Stimulated activated CD4-positive, alpha-beta T cell treated with anti-CD3 and anti-CD28 coated beads, TNF-alpha, amount 100 ng/mL, for 1 hour (primary cell): ENCODE measurements around the gene TRNAU1AP.
"Not testable (repeated sequence)": the region's sequence is repeated elsewhere in the genome, so short reads cannot be mapped to it uniquely, and the experiment has no call there.

Source experiments
- DNase-seq, 3 donors: peaks; one replicate each; pipeline ENCODE4 v3.0.0-alpha.2; 2020; ENCODE audit warnings: low read depth in 3 of 3, low spot score in 1 of 3

The TRNAU1AP gene

DNA sequence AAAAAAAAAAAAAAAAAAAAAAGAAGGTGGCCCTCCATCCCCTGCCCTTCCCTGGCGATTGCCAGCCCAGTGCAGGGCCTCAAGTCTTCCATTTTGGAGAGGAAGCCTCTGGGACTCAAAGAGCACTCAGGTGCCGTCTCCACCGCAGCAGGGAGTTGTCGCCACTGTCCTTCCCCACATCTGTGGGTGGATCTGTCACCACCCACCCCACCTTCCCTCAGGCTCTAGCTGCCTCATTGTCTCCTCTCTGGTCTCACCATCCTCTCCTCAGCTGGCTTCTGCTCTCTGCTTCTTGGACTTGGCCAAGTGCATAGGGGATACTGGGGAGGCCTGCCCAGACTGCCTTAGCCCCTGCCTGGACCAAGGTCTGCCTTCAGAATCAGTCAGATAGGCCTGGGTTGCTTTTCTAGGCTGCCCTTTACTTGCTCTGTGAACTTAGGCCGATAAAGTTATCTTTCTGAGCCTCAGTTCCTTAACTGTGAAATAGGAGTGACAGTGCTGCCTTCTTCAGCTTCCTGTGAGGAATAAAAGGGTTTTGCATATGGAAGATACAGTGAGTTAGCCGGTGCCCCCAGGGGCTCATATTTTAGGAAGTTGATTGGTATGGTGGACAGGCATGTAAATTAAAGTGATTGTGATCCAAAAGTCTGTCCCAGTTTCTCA is 31.3 kb upstream of the TRNAU1AP start:
- no peak for DNase-seq

DNA sequence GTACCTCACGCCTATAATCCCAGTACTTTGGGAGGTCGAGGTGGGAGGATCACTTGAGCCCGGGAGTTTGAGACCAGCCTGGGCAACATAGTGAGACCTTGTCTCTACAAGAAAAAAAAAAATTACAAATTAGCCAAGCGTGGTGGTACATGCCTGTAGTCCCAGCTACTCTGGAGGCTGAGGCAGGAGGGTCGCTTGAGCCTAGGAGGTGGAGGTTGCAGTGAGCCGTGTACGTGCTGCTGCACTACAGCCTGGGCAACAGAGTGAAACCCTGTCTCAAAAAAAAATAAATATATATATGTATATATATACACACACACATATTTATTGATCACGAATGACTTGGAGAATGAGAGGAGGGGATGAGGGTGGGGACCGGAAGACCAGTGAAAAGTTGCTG is 30.3 kb upstream of the TRNAU1AP start:
- not testable (repeated sequence) for DNase-seq

DNA sequence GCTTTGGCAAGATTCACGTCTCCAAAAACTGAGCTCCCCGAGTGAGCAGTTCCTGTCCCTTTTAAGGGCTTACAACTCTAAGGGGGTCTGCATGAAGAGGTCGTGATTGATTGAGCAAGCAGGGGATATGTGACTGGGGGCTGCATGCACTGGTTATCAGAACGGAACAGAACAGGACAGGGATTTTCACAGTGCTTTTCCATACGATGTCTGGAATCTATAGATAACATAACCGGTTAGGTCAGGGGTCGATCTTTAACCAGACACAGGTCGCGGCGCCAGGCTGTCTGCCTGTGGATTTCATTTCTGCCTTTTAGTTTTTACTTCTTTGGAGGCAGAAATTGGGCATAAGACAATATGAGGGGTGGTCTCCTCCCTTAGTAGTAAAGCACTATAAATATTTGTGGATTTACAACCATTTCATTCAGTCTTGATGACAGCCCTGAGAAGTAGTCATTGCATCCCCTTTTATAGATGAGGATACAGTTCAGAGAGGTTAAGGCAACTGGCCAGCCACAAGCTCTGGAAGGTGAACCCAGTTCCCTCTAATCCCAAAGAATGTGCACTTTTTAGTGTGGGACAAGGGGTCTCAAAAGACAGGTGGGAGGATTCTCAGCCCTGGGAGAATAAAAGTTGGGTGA is 27.8 kb upstream of the TRNAU1AP start:
- not testable (repeated sequence) for DNase-seq

DNA sequence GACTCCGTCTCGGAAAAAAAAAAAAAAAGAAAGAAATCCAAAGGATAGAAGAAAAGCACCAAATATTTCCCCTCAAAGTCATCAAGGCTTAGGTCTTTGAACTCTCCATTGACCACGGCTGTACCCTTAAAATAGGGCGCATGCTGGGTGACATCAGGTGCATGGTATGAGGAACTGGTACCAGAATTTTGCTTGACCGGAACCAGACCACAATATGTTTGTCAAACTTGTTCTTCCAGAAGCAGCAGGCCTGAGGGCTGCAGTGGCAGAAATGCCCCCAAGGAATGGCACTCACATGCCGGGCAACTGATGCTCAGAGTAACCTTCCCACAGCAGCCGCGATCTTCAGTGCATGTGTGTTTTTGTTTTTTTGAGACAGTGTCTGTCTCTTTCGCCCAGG is 26.0 kb upstream of the TRNAU1AP start:
- no peak for DNase-seq

DNA sequence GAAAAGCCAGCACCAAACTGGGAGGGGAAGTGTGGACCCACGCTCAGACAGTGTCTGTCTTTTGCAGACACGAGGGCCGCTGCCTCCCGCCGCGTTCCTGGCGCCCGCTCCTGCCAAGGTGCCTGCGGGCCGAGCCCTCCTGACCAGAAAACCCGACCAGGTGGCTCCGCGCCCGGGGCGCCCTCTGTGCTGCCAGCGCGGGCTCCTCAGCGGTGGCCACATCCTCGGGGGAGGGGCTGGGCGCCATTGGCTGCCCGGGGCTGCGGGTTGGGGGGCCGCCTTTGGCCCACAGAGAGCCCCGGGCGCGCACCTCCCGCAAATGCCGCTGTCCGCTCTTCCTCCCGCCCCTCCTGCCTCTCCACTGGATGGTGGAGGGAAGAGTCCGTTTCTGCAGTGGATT is 22.4 kb upstream of the TRNAU1AP start:
- DNase-seq: no peak

DNA sequence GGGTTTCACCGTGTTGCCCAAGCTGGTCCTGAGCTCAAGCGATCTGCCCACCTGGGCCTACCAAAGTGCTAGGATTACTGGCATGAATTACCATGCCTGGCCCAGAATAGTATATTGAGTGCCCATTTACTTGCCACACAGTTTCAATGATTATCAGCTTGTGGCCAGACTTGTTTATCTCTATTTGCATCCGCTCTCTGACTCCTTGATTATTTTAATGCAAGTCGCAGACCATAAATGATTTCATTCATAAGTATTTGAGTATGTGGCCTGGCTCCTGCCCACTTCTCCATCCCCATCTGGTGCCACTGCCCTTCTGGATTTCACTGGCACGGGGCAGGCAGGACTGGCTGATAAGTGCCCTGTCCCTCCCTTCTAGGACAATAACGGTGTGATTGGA is 18.2 kb upstream of the TRNAU1AP start:
- DNase-seq: no peak

DNA sequence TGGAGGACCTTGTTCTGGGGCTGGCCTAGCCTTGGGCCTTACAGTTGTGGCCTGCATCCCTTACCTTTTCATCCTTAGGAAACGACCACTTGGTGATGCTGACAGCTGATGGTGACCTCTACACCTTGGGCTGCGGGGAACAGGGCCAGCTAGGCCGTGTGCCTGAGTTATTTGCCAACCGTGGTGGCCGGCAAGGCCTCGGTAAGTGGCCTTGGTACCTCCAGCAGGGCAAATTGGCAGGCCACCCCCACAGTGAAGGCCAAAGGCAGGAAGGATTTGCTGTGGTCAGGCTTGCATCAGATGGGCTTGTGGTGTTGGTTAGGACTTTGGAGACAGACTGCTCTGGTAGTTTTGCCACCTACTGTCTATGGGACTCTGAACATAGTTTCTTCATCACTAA is 17.7 kb upstream of the TRNAU1AP start:
- DNase-seq: no peak

DNA sequence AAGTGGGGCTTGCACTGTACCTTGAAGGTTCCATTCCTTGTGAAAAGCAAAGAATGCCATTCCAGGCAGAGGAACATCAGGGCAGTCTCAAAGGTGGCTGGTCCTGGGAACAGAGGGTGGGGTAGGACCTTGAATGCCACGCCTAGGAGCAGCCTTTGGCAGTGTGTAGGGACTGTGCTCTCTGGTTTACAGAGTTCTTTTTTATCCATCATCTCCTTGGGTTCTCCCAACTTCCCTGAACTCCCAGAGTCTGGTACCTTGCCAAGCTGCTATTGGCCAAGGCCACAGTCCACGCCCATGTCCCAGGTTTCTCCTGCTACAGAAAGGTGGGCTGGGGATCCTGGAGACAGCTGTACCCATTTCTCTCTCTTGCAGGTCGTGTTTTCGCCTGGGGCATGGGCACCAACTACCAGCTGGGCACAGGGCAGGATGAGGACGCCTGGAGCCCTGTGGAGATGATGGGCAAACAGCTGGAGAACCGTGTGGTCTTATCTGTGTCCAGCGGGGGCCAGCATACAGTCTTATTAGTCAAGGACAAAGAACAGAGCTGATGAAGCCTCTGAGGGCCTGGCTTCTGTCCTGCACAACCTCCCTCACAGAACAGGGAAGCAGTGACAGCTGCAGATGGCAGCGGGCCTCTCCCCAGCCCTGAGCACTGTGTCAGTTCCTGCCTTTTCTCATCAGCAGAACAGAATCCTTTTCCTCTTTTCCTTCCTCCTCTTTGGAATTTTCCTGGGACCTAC is 15.3 kb upstream of the TRNAU1AP start:
- no peak for DNase-seq

DNA sequence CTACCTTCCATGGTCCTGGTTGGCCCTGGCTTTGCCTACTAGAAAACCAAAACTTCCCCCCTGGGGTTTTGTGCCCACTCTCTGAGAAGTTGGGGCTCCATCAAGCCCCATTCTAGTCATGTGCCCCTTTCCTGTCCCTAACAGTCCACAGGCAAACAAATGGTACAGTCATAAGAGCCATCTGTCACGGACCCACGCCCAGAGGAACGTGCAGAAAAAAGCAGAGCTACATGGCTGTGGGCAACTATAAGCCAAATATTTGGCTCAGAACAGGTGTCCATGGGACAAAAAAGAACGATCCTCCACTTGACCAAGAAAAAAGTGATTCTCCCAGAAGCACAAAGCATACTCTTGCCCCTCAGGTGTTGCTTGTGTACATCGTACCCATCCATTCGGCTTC is 14.6 kb upstream of the TRNAU1AP start:
- DNase-seq: no peak

DNA sequence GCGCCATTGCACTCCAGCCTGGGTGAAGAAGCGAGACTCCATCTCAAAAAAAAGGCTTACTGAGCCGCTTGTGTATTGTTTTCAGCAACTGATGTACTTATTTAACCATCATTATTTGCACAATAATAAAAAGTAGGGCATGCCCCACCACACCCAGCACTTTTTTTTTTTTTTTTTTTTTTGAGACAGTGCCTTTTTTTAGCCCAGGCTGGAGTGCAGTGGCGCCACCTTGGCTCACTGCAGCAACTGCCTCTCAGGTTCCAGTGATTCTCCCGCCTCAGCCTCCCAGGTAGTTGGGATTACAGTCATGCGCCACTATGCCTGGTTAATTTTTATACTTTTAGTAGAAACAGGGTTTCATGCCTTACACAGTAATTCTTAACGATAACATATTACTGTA is 12.2 kb upstream of the TRNAU1AP start:
- no peak for DNase-seq

DNA sequence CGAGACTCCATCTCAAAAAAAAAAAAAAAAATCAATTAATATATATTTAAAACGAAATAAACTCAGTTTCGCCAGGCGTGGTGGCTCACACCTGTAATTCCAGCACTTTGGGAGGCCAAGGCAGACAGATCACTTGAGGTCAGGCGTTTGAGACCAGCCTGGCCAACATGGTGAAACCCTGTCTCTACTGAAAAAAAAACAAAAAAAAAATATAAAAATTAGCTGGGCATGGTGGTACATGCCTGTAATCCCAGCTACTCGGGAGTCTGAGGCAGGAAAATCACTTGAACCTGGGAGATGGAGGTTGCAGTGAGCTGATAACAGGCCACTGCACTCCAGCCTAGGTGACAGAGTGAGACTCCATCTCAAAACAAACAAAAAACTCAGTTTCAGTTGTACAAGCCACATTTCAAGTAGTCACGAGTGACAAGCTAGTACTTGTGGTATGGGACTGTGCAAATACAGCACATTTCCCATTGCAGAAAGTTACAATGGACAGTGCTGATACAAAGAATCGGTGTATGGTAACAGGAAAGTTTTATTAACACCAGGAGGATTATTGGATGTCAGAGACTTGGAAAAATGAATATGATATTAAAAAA is 11.4 kb upstream of the TRNAU1AP start:
- DNase-seq: not testable (repeated sequence)

DNA sequence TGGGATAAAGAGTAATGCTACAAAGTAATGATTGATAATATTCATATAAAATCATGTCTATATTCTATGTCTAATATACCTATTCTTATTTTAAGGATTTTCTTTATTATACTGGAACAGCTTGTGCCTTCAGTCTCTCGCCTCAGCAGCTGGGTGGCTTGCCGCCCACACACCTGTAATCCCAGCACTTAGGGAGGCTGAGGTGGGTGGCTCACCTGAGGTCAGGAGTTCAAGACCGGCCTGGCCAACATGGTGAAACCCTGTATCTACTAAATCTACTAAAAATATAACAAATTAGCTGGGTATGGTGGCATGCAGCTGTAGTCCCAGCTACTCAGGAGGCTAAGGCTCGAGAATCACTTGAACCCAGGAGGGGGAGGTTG is 7.6 kb upstream of the TRNAU1AP start:
- no peak for DNase-seq

DNA sequence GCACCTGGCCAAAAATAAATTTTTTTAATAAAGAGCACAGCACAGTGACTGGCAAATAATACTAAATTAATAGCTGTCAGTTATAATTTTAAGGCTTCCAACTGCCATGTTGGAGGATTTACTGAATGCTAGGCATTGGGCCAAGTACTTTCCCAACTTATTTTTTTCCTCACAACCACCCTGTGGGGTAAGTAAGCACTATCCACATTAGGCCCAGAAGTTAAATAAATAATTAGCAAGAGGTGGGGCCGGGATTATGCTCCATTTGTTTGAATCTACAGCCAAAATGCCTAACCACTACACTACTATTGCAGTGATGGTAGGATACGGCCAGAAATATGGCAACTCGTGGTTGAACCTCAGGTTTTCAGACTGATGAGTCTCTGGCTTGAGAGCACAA is 4.6 kb upstream of the TRNAU1AP start:
- DNase-seq: no peak

DNA sequence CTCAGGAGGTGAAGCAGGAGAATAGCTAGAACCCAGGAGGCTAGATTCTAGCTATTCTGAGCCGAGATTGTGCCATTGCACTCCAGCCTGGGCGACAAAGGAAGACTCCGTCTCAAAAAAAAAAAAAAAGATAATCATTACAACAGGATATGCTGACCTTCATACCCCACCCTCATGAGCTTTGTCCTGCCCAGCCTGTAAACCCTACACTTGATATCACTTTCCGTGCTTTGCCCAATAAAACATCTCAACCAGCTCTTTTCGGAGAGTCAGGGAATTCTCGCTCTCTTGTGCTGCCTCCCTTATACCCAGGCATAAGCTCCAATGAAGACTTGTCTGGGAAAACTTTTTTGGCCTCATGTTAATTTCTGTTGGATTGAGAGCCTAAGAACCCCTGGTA is 1.5 kb upstream of the TRNAU1AP start:
- no peak for DNase-seq

DNA sequence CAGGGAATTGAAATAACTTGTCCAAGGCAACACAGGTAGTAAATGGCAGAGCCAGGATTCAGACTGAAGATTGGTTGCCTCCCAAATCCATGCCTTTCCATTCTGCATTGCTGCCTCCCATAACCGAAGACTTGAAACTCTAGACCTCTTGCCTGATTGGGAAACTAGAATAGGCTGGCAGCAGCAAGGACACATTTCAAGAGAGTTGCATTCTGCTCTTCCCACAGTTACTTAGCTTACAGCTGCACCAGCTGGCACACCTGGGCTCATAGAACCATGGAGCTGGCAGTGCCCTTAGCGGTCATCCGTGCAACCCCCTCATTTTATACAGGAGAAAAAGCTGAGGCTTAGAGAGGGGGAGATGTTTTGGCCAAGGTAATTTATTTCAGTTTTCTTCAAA is 8.0 kb downstream of the TRNAU1AP start:
- no peak for DNase-seq

DNA sequence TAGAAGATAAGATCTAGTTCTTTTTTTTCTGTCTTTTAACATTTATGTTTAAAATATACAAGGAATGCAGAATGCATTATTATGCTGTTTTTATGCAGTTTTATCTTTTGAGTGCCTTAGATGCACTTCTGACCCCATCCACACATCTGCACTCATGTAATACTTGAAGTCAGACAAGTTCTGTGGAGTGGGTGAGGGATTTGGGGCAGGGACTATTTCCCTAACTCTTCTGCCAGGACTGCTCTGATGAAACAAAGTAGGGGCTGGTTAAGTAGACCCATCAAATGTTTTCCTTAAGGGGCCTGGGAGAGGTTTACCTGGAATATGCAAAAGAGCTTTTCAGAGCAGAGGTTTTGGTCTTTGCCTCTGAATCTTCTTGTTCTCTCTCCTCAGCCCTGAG is 11.4 kb downstream of the TRNAU1AP start:
- DNase-seq: no peak

DNA sequence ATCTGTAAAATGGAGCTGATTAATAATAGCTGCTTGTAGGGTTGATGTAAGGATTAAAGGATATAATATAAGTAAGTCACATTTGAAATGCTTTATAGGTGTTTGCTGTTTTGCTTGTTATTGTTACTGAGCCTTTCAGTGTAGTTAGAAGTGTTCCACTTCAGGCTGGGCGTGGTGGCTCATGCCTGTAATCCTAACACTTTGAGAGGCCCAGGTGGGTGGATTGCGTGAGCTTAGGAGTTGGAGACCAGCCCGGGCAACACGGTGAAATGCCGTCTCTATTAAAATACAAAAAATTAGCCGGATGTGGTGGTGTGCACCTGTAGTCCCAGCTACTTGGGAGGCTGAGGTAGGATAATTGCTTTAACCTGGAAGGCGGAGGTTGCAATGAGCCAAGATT is 12.2 kb downstream of the TRNAU1AP start:
- DNase-seq: no peak

DNA sequence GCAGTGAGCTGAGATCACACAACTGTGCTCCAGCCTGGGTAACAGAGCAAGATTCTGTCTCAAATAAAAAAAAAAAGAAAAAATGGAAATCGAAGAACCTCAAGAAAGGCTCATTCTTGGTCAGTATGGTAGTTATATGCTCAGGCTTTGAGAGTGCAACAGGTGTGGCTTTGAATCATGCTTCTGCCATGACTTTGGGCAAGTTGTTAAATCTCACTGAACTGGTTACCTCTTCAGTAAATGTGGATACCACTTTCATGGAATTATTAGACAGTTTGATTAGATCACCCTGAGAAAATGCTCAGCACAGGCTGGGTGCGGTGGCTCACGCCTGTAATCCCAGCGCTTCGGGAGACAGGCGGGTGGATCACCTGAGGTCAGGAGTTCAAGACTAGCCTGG is 12.8 kb downstream of the TRNAU1AP start:
- DNase-seq: no peak

DNA sequence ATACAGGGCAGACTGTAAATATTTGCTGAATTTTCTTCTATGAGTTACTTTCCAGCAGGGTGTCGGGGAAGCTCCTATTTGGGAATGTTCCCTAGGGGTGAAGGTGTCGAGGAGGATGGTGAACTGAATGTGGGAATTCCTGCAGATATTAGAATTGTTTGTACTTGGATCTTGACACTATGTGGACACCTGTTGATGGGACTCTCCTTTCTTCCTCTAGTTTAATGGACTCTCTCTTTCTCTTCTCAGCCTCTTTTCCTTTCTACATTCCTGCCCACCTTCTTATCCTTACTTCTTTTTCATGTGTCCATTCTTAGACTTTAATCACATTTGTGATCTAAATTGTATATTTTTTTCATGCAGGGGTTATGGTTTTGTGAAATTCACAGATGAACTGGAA is 14.0 kb downstream of the TRNAU1AP start:
- DNase-seq: no peak

DNA sequence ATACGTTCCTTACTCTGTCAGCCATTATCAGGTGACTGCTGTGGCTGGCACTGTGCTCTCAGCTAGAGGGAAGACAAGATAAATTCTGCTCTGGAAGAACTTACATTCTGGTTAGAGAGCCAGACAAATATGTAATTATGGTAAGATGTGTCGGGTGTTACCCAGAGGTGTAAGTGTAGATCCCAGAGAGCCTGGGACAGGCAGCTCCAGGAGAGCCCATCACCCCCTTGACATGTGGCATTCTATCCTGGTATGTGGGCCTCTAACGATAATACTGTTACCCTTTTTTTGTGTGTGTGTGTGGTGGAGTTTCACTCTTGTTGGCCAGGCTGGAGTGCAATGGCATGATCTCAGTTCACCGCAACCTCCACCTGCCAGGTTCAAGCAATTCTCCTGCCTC is 19.0 kb downstream of the TRNAU1AP start:
- no peak for DNase-seq

DNA sequence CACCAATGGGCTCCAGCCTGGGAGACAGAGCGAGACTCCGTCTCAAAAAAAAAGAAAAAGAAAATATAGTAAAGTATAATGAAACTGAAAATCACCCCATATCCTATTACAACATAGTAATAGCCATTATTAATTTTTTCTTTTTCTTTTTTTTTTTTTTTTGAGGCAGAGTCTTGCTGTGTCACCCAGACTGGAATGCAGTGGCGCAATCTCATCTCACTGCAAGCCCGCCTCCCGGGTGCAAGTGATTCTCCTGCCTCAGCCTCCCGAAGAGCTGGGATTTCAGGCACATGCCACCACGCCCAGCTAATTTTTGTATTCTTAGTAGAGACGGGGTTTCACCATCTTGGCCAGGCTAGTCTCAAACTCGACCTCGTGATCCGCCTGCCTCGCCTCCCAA is 20.0 kb downstream of the TRNAU1AP start:
- DNase-seq: not testable (repeated sequence)

DNA sequence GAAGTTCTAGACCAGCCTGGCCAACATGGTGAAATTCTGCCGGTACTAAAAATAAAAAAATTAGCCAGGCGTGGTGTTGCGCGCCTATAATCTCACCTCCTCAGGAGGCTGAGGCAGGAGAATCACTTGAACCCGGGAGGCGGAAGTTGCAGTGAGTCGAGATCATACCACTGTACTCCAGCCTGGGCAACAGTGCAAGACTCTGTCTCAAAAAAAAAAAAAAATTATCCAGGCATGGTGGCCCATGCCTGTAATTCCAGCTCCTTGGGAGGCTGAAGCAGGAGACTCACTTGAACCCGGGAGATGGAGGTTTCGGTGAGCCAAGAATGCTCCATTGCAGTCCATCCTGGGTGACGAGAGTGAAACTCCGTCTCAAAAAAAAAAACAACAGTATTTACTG is 20.7 kb downstream of the TRNAU1AP start:
- no peak for DNase-seq
